Calu3 (cell line): ENCODE data around the gene FBXL7. TPM values are rescaled to one million over a fixed set of nuclear protein-coding genes. Genes with fewer than 3 reads are reported as not detected.

Source experiments
- BruUV-seq: library from RNA; stranded (reverse); fragments of 400-500 nt; replicated peaks from 2 replicates; lab custom pipeline; 2021; lab: Mats Ljungman, UMichigan
- CTCF ChIA-PET: fragments of 300-600 bp; sonication (Branson Sonifier 250); formaldehyde crosslinking; loops from one replicate; lab custom pipeline; 2022; ENCODE audit warnings: antibody characterized with exemption; lab: Charles Lee
- DNase-seq: peaks from one replicate; pipeline ENCODE4 v3.0.0; 2022
- H3K27ac Mint-ChIP-seq: one replicate; pipeline ENCODE4 v1.8.0; 2022; ENCODE audit warnings: mixed read lengths; ENCODE audit not compliant: unreplicated experiment
- H3K27me3 Mint-ChIP-seq: one replicate; pipeline ENCODE4 v1.8.0; 2022; ENCODE audit warnings: mixed read lengths; ENCODE audit not compliant: unreplicated experiment
- H3K36me3 Mint-ChIP-seq: one replicate; pipeline ENCODE4 v1.8.0; 2022; ENCODE audit warnings: mild to moderate bottlenecking, moderate library complexity, mixed read lengths; ENCODE audit not compliant: insufficient read depth, unreplicated experiment
- H3K4me1 Mint-ChIP-seq: one replicate; pipeline ENCODE4 v1.8.0; 2022; ENCODE audit warnings: mild to moderate bottlenecking, low read depth, mixed read lengths; ENCODE audit not compliant: unreplicated experiment
- H3K4me3 Mint-ChIP-seq: one replicate; pipeline ENCODE4 v1.8.0; 2022; ENCODE audit warnings: mild to moderate bottlenecking, low read depth, moderate library complexity, mixed read lengths; ENCODE audit not compliant: unreplicated experiment
- H3K9me3 Mint-ChIP-seq: one replicate; pipeline ENCODE4 v1.8.0; 2022; ENCODE audit warnings: low read depth, mixed read lengths; ENCODE audit not compliant: unreplicated experiment
- intact Hi-C: fragments of 100-400 bp; cut with micrococcal nuclease; formaldehyde crosslinking; loops from one replicate; pipeline ENCODE4 v1.10.0; 2022; ENCODE audit not compliant: unreplicated experiment
- total RNA-seq: library from RNA; stranded (reverse); gene quantifications from 2 replicates; pipeline ENCODE4 v1.2.3, GENCODE V29; 2022
- TF ChIP-seq, protein P1 (sequence below): fragments of 200-600 bp; IDR thresholded peaks from one replicate; pipeline ENCODE4 v1.8.0; 2022; ENCODE audit warnings: antibody characterized with exemption; ENCODE audit not compliant: unreplicated experiment

The FBXL7 gene
- total RNA-seq, 1 experiment from 2014 or later, result not detected

DNA sequence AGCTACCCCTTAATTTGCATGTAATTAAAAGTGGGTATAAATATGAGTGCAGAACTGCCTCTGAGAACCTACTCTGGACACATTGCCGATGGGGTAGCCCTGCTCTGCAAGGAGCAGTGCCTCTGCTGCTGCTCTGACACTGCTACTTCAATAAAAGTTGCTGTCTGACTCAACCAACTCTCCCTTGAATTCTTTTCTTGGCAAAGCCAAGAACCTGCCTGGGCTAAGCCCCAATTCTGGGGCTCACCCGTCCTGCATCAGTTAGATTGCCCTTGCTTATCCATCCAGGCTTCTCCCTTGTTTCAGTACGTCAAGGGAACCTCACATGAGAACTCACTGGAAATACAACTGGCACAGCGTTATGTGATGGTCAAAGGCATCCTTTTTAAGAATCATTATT, 44.1 kb downstream of the FBXL7 start:
- Mint-ChIP-seq H3K4me3 (no peak overlapping the region), H3K27ac (no peak overlapping the region), H3K9me3 (peaks cover 5% of the 10 kb centered on the region), H3K27me3 (no peaks in the 10 kb centered on the region), H3K36me3 (no peaks in the 10 kb centered on the region), H3K4me1 (no peaks in the 10 kb centered on the region)
- CTCF ChIA-PET, result no interaction called here
- TF ChIP-seq, protein P1, sequence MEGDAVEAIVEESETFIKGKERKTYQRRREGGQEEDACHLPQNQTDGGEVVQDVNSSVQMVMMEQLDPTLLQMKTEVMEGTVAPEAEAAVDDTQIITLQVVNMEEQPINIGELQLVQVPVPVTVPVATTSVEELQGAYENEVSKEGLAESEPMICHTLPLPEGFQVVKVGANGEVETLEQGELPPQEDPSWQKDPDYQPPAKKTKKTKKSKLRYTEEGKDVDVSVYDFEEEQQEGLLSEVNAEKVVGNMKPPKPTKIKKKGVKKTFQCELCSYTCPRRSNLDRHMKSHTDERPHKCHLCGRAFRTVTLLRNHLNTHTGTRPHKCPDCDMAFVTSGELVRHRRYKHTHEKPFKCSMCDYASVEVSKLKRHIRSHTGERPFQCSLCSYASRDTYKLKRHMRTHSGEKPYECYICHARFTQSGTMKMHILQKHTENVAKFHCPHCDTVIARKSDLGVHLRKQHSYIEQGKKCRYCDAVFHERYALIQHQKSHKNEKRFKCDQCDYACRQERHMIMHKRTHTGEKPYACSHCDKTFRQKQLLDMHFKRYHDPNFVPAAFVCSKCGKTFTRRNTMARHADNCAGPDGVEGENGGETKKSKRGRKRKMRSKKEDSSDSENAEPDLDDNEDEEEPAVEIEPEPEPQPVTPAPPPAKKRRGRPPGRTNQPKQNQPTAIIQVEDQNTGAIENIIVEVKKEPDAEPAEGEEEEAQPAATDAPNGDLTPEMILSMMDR, result no peak
- intact Hi-C loops, result no loop called here
- DNase-seq, result no peak
- no TSS peak for BruUV-seq

DNA sequence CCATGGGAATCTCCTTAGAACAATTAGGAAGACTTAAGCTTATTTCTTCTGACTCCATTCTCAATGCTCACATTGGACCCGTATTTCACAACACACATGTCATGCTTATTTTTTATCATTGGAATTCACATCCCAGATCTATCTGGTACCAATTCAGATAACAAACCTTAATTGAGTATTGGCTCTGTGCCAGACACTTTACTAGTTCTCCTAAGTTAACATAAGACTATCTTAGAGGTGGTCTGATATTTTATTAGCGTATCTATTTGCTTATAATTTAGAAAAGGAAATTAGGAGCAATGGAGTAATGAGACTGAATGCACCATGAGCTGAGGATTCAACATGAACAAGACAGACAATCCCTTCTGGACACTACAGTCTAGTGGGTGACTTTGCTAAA, 45.1 kb downstream of the FBXL7 start:
- intact Hi-C loops, result no loop called here
- no TSS peak for BruUV-seq
- H3K27ac Mint-ChIP-seq, result no peak overlapping the region
- H3K27me3 Mint-ChIP-seq, result no peaks in the 10 kb centered on the region
- no peak overlapping the region for H3K4me3 Mint-ChIP-seq
- CTCF ChIA-PET, result no interaction called here
- TF ChIP-seq, protein P1, result no peak
- H3K36me3 Mint-ChIP-seq, result no peaks in the 10 kb centered on the region
- no peaks in the 10 kb centered on the region for H3K4me1 Mint-ChIP-seq
- H3K9me3 Mint-ChIP-seq, result peaks cover 5% of the 10 kb centered on the region
- no peak for DNase-seq

DNA sequence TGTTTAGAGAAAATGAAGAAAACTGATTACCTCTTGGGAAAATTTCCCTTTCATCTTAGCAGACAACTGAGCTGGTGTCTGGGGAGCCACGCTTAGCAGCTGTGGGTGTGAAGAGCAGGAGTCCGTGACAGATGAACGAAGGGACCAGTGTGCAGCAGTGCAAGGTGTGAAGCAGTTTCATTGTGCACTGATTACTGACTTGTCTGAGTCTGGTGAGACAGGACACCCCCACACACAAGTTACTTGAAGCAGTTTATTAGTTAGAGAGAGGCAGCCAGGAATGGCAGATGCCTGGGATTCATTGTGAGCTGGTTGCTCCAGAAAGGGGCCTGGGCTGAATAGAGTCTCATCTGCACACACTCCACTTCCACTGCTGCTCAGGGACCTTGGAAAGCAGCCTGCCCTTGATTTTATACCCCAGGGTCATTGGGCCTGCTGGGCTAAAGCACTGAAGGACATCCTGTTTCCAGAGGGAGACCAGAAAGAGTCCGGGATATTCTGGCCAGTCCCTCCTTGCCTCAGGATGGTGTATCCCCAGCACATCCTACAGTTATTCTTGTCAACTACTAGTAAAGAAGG, 47.4 kb downstream of the FBXL7 start:
- intact Hi-C loops, result no loop called here
- Mint-ChIP-seq H3K27me3 (no peaks in the 10 kb centered on the region), H3K27ac (no peak overlapping the region), H3K9me3 (peaks cover 9% of the 10 kb centered on the region), H3K36me3 (no peaks in the 10 kb centered on the region), H3K4me1 (no peaks in the 10 kb centered on the region), H3K4me3 (no peak overlapping the region)
- CTCF ChIA-PET, result no interaction called here
- DNase-seq, result no peak
- TF ChIP-seq, protein P1, result no peak
- no TSS peak for BruUV-seq

DNA sequence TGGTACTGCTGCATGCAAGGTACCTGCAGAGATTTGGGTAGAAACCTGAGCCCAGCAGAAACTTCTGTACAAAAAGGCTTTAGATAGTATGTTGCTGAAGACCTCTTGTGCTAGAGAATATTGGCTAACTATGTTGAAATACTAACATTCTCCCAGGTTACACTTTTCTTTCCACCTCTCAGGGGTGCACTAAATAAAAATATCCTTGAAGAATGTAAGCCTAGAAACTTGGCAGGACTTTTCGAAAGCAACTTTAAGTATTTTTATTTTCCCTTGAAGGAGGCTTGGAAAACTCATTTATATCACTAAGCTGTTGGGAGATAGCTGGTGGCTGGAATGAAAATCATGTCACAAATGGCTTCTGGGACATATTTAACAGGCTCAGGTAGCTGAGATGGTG, 50.0 kb downstream of the FBXL7 start:
- intact Hi-C loops, result no loop called here
- BruUV-seq, result no TSS peak
- TF ChIP-seq, protein P1, result no peak
- Mint-ChIP-seq H3K27me3 (no peaks in the 10 kb centered on the region), H3K9me3 (peaks cover 14% of the 10 kb centered on the region), H3K36me3 (no peaks in the 10 kb centered on the region), H3K4me1 (no peaks in the 10 kb centered on the region), H3K27ac (no peak overlapping the region), H3K4me3 (no peak overlapping the region)
- CTCF ChIA-PET, result no interaction called here
- DNase-seq, result no peak
